ENCODE results near the gene C18orf54.

DNA sequence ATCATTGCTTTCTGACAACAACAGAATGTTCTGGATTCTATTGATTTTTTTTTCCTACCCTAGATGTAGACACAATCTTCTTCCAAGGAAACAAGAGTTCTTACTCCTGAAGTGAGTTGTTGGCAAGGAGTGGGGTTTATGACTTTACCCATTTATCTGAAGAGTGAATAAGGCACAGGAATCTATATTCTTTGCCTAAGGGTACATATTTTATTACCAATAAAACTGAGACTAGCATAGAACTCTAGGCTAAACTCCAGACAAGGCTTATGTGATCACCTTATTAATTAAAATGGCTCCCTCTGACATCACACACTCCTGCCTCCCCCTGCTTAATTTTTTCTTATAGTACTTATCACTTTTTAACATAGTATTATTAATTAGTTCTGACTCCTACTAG is 47.6 kb downstream of the C18orf54 start:
- TF ChIP-seq POLR2A (IDR thresholded peaks at IDR 0.05): no peak
- TF ChIP-seq, protein P1, sequence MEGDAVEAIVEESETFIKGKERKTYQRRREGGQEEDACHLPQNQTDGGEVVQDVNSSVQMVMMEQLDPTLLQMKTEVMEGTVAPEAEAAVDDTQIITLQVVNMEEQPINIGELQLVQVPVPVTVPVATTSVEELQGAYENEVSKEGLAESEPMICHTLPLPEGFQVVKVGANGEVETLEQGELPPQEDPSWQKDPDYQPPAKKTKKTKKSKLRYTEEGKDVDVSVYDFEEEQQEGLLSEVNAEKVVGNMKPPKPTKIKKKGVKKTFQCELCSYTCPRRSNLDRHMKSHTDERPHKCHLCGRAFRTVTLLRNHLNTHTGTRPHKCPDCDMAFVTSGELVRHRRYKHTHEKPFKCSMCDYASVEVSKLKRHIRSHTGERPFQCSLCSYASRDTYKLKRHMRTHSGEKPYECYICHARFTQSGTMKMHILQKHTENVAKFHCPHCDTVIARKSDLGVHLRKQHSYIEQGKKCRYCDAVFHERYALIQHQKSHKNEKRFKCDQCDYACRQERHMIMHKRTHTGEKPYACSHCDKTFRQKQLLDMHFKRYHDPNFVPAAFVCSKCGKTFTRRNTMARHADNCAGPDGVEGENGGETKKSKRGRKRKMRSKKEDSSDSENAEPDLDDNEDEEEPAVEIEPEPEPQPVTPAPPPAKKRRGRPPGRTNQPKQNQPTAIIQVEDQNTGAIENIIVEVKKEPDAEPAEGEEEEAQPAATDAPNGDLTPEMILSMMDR (IDR thresholded peaks at IDR 0.05): no peak
